HuH-7.5 (cell line): ENCODE results near the gene PIWIL4.
"Not testable (repeated sequence)": the region's sequence is repeated elsewhere in the genome, so short reads cannot be mapped to it uniquely, and the experiment has no call there.

Experiments used
- DNase-seq: peaks from one replicate; pipeline ENCODE4 v3.0.0; 2011; ENCODE audit warnings: low spot score

Gene PIWIL4

DNA sequence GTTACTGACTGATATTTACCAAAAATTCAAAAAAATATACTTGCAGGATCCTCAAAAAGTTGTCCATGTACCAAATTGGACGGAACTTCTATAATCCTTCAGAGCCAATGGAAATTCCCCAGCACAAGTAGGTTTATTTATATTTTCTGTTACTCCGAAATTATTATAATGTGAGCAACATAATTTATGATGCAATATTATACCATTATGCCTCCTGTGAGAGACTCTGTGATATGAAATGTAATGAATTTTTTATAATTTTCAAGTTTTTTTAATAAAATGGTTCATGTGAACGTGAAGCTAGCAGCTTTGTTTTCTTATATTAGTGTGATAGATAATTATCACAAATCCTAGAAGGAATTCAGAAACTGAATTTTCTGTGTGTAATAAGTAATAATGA is 18.2 kb downstream of the PIWIL4 start:
- DNase-seq = no peak

DNA sequence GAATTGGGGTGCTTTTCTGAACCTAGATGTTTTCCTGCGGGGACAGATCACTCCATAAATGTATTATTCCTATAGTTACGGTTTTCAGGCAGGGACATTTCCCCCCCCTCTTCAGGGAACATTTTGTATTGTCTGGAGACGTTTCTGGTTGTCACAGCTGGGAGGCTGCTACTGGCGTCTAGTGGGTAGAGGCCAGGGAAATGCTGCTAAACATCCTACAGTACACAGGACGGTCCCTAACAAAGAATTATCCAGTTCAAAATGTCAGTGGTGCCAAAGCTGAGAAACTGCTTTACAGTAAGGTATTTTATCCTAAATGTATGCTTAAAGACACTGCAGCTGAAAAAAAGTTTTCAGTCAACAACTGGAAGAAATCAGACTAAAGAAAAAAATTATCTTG is 19.4 kb downstream of the PIWIL4 start:
- no peak for DNase-seq

DNA sequence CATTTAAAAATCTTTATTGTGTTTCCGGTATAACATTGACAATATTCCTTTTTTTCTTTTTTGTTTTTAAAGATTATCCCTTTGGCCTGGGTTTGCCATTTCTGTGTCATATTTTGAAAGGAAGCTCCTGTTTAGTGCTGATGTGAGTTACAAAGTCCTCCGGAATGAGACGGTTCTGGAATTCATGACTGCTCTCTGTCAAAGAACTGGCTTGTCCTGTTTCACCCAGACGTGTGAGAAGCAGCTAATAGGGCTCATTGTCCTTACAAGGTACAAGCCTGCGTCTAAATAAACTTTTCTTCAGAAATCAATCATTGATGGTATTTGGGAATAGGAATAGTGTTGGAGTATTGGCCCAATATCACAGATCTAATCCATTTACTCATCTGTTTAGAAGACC is 19.8 kb downstream of the PIWIL4 start:
- DNase-seq = no peak

DNA sequence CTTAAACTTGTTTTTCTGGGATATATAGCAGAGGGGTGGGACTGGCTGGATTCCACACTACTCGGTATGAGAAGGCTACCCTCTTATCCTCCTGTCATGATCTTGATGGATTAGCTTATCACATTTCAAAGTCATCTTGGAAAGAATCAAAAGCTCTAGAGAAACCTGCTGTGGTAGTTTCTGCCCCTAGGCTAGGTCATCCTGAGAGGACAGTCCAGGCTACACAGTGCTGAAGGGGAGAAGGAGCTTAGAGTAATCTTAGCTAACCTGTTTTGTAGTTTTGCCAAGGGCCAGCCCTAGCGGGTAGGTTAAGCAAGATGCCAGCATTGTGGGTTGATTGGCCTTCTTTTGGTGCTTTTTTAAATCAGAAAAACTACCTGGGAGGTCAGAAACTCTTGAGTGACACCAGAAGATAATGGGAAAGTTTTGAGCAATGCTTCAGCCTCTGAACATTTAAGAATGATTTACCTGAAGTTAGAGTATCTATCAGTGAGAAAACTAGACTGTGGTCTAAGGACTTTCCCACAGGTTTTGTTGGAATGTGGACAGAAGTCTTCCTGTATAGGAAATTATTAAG is 21.3 kb downstream of the PIWIL4 start:
- DNase-seq = no peak

DNA sequence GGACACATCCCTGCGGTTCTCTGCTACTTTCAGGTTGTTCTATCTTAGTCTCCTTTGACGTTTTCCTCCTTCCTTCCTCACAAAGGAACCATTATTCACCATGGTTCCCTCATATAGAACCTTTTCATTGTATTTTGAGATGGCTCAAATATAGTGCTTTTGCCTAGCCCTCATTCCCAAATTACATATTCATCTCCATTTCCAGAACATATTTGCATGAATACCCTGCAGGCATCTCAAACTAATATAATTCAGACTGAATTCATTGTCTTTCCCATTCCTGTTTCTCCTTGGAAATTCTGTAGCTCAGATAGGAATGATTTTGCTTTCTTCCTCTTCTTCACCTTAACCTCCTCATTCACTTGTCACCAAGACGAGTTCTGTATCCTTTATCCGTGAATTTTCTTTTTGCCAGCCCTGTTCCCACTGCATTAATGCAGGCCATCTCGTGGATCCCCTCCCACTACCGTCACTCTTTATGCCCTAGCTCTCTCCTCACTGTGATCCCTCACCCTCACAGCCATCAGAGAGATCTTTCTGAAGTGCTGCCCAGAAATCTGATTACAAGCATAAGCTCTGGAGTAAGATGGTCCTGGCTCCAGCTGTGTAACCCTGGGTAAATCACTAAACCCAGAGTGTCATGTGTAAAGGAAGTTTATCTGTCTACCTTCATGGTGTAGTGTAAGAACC is 23.3 kb downstream of the PIWIL4 start:
- no peak for DNase-seq

DNA sequence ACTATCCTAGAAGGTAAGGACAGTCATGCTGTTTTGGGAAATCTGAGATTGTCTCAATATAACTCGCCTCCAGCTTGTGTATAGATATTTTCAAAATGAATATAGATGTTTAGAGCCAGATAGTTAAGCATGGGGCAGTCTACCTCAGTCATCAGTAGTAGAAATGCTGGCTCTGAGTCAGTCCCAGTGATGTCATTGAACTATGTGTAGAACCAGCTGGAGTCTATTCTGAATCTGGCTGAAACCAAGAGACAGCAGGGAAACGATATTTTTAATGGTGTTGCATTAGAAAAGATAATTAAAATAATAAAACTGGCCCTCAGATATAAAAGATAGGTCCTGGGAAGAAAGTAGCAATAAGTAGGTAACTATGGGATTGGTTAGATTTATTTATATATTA is 25.9 kb downstream of the PIWIL4 start:
- no peak for DNase-seq

DNA sequence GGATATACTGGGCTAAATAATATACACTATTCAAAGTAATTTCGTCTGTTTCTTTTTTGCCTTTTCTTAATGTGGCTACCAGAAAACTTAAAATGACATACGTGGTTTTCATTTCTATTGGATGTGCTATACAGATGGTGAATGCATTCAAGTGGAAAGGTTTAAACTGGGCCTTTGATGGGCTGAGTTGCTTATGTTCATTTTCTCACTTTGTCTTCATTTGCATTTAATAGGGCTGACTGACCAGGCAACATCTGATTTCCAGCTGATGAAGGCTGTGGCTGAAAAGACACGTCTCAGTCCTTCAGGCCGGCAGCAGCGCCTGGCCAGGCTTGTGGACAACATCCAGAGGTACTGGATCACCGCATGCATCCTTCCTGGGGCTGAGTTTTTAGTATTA is 27.9 kb downstream of the PIWIL4 start:
- DNase-seq = no peak

DNA sequence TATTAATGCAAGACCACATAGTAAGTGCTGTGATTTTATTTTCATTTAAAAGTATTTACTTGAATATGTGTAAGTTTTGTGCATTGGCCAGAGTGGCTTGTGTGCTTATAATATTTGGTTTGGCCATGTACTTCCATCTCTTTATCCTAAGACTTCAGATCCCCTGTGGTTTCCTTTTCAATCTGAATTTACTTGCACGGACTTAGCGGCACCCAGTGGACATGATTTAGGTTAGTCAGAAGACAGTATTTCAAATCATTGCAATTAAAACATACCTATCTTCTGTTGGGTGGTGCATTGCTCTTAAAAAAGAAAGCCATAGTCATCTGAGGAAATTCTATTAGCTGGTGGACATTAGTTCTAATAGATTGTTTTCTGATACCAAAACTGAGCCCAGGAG is 30.7 kb downstream of the PIWIL4 start:
- no peak for DNase-seq

DNA sequence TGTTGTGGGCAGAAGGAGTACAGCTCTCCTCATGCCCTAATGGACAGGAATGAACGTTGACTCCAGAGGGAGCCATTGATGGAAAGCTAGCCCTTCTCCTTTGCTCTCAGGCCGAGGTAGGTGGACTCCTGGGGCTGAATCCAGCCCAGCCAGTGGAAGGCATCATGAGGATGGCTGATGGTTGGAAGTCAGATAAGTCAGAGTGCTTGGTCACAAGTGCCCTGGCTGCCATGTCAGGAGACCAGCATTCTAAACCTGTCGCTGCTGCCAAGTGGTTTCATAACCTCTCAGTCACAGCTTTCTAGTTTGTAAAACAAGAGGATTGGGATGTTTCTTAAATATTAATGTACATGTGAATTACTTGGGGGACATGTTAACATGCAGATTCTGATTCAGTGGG is 32.3 kb downstream of the PIWIL4 start:
- no peak for DNase-seq

DNA sequence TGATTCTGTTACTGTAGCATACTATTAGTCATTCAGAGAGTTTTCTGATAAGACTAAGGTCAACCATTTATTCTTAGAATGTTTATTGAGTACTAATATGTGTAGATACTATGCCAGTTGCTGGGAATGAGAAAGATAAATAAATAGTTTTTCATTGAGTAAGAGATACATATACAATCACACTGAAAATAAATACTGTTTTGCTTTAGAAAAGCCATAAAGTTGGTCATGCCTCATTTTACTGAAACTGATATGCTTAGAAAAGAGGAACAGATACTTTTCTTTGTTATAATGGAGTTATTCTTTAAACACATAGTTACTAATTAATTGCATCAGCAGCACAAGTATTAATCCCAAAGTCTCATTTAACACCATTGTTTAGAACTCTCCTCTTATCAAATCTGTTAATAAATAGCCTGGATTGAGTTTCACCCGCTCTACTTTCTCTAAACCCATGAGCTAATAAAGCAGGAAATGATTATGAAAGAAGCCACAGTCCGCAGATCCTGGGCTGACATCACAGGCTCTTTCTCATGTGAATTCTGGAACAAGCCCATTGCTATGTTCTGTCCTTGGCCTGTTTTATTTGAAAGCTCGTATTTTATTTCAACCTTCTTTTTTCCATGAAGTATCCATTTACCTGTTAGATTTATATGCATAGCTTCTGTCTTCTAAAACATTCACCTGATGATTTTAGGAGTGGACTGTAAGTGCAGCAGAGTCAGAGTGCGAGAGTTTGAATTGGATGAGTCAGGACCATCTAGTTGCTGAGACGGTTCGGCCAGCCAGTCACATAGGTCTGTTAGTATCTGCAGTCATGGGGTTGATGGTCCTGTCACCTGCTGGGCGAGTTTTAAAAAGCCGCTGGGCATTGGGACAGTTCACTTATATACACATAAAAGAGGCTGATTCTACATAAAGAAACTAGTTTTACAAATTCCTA is 35.5 kb downstream of the PIWIL4 start:
- peak; percentile 8 for DNase-seq

DNA sequence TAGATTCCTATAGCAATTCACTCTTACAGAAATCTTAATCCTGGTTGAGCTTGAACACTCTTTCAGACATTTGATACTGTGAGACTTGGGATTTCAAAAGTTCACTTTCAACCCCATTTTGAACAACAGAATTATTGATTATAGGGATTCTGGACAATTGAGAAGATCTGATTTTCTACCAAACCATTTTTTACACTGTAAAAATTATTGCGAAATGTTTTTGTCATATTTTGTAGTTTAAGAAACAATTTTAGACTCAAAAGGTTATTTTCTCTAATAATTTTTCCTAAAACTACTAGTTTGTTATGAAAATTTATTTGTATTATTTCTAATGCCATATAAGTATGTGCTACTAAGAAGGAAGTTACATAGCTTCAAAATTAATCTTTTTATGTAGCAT is 36.4 kb downstream of the PIWIL4 start:
- no peak for DNase-seq

DNA sequence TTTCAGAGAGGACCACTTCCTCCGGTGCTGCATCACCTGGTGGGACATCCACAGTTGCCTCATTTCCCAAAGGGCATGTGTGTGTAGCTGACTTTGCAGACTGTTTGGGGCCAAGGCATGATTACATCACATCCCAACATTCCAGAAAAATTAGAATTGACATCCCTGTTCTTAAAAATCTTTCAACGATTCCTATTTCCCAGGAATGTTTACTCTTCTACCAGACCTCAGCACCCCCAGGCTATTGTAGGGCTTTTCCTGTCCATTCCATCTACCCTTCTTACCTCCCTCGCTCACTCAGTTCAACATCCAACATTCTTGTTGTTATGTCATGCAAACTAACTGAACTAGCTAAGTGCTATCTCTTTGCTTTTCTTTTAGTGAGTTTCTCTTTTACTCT is 37.3 kb downstream of the PIWIL4 start:
- no peak for DNase-seq

DNA sequence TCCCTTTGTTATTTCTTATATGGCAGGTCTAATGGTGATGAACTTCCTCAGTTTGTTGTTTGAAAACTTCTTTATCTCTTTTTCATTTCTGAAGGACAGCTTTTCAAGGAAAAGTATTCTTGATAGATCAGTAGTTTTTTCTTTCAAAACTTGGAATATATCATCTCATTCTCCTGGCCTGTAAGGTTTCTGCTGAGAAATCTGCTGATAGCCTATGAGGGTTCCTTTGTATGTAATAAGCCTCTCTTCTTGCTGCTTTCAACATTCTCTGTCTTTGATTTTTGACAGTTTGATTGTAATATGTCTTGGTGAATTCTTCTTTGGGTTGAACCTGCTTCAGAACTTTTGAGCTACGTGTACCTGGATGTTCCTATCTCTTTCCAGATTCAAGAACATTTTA is 46.0 kb downstream of the PIWIL4 start:
- DNase-seq = no peak

DNA sequence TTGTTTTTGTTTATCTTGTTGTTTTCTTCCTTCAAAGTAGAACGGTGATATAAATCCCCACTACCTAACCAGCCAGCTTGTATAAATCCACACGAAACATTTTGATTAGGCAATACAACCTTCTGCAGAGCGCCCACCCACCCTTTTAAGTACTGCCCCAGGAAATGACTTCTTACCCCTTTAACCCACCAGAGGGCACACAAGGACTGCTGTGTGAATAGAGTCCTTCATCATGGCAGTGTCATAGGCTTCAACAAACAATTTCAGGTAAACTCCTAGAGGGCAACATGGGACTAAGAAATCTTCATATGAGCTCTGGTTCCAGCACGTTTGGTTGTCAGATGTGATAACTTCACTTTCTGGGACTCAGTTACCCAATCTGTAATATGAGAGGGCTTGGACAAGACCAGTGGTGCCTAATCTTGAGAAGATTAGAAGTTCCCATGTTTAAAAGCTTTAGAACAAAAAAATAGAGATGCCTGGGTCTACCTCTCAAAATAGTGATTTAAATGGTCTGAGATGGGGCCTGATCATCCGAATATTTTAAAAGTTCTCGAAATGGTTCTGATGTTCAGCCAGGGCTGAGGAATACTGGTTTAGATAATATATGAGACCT is 56.1 kb downstream of the PIWIL4 start:
- peak; percentile 48 for DNase-seq

DNA sequence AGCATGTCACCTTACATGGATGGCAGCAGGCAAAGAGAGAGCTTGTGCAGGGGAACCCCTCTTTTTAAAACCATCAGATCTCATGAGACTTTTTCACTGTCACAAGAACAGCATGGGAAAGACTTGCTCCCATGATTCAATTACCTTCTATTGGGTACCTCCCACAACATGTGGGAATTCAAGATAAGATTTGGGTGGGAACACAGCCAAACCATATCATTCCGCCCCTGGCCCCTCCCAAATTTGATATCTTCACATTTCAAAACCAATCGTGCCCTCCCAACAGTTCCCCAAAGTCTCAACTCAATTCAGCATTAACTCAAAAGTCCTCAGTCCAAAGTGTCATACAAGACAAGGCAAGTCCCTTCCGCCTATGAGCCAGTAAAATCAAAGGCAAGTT is 58.3 kb downstream of the PIWIL4 start:
- not testable (repeated sequence) for DNase-seq

DNA sequence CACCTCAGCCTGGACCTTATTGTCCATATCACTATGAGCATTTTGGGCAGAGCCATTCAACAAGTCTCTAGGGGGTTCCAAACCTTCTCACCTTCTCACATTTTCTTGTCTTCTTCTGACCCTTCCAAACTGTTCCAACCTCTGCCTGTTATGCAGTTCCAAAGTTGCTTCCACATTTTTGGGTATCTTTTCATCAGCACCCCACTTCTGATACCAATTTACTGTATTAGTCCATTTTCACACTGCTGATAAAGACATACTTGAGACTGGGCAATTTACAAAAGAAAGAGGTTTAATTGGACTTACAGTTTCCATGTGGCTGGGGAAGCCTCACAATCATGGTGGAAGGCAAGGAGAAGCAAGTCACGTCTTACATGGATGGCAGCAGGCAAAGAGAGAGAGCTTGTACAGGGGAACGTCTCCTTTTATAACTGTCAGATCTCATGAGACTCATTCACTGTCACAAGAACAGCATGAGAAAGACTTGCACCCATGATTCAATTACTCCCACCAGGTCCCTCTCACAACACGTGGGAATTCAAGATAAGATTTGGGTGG is 59.9 kb downstream of the PIWIL4 start:
- not testable (repeated sequence) for DNase-seq

DNA sequence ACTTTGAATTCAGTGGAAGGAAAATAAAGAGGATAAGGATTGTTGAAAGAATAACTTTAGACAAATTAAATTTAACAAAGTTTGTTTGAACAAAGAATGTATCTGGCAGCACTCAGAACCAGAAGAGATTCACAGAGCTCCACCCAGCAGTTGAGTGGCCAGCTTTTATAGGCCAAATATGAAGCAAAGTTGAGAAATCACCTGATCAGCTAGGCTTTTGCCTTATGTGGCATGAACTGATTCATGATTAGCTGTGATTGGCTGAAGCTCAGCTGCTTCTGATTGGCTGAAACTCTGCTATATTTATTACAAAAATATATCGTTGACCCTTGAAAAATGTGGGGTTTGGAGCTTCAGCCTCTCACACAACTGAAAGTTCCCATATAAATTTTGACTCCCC is 62.6 kb downstream of the PIWIL4 start:
- no peak for DNase-seq

DNA sequence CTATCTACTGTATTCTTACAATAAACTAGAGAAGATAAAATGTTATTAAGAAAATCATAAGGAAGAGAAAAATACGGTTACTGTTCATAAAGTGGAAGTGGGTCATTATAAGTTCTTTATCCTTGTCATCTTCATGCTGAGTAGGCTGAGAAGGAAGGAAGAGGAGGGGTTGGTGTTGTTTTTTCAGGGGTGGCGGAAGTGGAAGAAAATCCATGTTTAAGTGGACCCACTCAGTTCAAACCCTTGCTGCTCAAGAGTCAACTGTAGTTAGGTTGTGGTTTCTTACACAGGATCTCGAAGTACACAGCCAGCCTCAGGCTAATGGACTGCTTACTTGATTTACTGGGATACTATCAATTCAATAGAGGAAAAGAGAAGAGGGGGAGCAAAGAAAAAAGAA is 63.1 kb downstream of the PIWIL4 start:
- DNase-seq = no peak

DNA sequence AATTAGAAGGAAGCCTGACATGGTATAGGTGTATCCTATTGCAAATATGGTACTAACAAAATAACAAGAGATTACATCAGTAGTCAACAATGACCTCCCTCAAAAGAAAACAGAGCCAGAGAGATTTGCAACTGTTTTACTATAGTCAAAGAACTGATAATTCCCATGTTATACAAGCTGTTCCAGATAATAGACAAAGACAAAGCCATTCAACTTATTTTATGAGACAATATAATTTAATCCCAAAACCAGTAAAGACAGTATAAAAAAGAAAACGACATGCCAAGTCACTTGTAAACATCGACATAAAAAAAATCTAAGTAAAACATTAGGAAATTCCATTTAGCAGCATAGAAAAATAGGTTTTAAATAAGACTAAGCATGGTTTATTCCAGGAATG is 65.2 kb downstream of the PIWIL4 start:
- no peak for DNase-seq

DNA sequence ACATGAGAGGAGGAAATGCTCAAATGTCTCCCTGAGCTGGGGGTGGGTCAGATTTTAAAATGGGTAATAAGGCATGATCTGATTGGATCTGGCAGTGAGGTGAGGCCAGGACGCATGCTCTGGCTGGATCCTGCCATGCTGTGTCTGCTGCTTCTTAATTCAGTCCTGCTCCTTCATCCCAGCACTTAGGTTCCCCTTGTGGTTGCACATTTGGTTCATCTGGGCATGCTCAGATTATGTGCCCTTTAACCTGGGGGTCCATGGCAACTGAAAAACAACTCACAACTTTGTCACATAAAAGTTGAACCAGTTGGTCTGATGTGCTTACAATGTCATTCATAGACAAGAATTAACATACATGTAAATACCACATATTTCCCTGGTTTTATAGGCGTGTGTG is 67.9 kb downstream of the PIWIL4 start:
- DNase-seq = no peak

DNA sequence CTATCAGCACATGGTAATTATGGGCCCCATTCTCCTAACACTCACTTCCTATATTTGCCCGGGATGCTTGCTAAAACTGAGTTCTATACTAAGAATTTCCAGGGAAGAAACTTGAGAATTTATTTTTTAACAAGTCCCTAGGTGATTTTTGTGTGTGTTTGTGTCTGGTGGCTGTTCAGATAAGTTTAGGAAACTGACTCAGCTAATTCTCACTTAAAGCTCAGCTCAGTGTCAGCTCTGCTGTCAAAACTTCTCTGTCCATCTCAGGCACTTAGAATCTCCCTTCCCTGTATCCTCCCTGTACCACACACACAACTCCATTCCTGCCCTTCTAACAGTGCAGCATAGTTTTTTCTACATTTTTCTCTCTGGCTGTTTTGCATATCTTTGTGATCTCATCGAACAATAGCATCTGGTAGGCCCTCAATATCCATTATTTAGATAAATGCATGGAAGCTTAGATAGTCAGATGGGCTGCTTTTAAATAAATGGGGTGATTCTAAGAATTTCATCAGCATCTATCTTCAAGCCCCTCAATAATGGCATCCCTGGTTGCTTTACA is 69.3 kb downstream of the PIWIL4 start:
- DNase-seq = no peak

DNA sequence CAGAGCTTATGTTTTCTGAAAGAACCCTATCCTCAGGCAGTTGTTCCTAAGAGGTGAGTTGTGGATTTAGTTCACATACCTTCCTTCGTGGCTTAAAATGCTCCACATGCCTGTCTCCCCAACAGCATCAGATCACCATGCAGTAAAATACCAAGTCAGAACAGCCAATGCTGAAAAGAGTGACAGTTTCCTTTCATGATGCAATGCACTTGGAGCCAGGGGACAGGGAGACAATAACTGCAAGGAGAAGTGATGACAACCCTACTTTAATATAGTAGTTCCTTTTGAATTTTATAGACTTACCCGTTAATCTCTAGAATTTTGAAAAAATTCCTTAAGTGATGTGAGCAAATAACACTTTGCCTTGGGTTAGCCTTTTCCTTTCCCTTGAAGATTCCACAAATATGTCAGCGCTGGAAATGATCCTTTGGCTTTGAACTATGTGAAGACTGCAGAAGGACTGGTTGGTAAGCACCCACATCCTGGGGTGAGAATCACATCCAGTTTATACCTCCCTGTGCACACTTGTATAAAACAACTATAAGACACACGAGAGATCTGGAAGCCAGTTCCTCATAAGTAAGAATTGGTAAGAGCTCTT is 71.2 kb downstream of the PIWIL4 start:
- no peak for DNase-seq
